ENCODE results near the gene CSF3R. TPM values are rescaled to one million over a fixed set of nuclear protein-coding genes. Genes with fewer than 3 reads are reported as not detected.

CSF3R gene
- total and polyA plus RNA-seq, 4 donors: 129 to 705 (median 207) TPM

DNA sequence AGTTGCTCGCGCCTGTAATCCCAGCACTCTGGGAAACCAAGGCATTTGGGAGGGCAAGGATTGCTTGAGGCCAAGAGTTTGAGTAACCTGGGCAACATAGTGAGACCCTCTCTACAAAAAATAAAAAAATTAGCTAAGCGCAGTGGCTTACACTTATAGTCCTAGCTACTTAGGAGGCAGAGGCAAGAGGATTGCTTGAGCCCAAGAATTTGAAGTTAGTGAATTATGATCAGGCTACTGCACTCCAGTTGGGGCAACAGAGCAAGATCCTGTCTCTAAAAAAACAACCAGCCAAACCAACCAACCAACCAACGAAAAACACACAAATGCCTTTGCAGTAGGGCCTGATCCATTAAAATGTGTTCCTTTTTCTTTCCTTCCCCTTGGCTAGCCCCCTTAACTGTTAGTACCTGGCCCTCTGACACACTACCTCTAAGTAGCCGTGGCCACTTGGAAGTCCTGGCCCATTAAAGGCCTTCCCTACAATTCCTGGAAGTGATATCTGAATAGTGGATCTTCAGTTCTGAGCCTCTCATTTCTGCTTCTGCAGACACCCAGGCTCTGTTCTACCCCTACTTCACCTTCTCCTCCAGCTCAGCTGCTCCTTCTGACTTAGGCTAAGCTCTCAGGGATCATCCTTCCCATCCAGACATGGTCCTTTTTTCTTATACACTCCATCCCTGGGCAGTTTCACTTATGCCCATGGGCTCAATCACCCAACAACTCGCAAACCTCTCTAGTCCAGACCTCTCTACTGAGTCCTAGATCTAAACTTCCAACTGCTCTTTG, 28.9 kb downstream of the CSF3R start:
- no peak for ATAC-seq (ENCODE audit: insufficient read depth, low FRiP score)
- 93 to 95% methylated on average over 6 of the region's 6 CpGs for WGBS, 2 donors

DNA sequence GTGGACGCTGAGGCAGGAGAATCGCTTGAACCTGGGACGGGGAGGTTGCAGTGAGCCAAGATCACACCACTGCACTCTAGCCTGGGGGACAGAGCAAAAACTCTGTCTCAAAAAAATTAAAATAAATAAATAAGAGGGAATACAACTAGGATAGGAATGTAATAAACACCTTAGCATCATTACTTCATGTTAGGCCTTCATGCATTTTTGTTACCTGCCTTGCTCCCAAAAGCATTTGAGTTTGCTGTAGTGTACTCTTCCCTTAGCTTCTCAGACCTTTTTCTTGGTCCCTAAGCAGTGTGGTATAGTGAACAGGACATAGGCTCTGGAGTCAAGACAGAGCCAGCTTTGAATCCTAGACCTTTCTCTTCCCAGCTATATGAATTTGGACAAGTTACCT, 29.7 kb downstream of the CSF3R start:
- Histone ChIP-seq H3K27me3 (ENCODE audit: control insufficient read depth in 3 of 3, insufficient read depth in 3 of 3, low read length in 2 of 3) (no peaks in the 10 kb centered on the region), H3K27ac (ENCODE audit: low read depth in 1 of 2, low read length in 1 of 2) (no peak overlapping the region), H3K9ac (ENCODE audit: insufficient read depth in 1 of 2, low read length in 2 of 2) (no peak overlapping the region), H3K9me3 (ENCODE audit: control insufficient read depth in 4 of 4, insufficient read depth in 3 of 4, low read length in 3 of 4) (peaks cover 0 to 1% (median 0%) of the 10 kb centered on the region in 4 donors), H3K36me3 (ENCODE audit: control insufficient read depth in 4 of 4, insufficient read depth in 4 of 4, low read length in 4 of 4) (peaks cover 12 to 18% (median 14%) of the 10 kb centered on the region in 4 donors), H3K4me3 (no peak overlapping the region), H3K4me1 (ENCODE audit: control insufficient read depth in 5 of 5, insufficient read depth in 5 of 5, low read length in 5 of 5) (peaks cover 0 to 3% (median 2%) of the 10 kb centered on the region in 5 donors)
- ATAC-seq (ENCODE audit: insufficient read depth, low FRiP score): no peak
- no peak for DNase-seq
- TF ChIP-seq, protein P1, sequence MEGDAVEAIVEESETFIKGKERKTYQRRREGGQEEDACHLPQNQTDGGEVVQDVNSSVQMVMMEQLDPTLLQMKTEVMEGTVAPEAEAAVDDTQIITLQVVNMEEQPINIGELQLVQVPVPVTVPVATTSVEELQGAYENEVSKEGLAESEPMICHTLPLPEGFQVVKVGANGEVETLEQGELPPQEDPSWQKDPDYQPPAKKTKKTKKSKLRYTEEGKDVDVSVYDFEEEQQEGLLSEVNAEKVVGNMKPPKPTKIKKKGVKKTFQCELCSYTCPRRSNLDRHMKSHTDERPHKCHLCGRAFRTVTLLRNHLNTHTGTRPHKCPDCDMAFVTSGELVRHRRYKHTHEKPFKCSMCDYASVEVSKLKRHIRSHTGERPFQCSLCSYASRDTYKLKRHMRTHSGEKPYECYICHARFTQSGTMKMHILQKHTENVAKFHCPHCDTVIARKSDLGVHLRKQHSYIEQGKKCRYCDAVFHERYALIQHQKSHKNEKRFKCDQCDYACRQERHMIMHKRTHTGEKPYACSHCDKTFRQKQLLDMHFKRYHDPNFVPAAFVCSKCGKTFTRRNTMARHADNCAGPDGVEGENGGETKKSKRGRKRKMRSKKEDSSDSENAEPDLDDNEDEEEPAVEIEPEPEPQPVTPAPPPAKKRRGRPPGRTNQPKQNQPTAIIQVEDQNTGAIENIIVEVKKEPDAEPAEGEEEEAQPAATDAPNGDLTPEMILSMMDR (IDR thresholded peaks at IDR 0.05; ENCODE audit: control extremely low read depth, extremely low read depth): no peak
- 94 to 97% methylated on average over 3 of the region's 3 CpGs for WGBS, 2 donors

More for the DNA sequence above, 28.9 kb downstream of the CSF3R start:
- no peak overlapping the region for H3K27ac ChIP-seq (ENCODE audit: low read depth in 1 of 2, low read length in 1 of 2)
- peaks cover 0 to 1% (median 0%) of the 10 kb centered on the region in 4 donors for H3K9me3 ChIP-seq (ENCODE audit: control insufficient read depth in 4 of 4, insufficient read depth in 3 of 4, low read length in 3 of 4)
- H3K27me3 ChIP-seq (ENCODE audit: control insufficient read depth in 3 of 3, insufficient read depth in 3 of 3, low read length in 2 of 3): no peaks in the 10 kb centered on the region
- H3K36me3 ChIP-seq (ENCODE audit: control insufficient read depth in 4 of 4, insufficient read depth in 4 of 4, low read length in 4 of 4): peaks cover 13 to 20% (median 17%) of the 10 kb centered on the region in 4 donors
- H3K9ac ChIP-seq (ENCODE audit: insufficient read depth in 1 of 2, low read length in 2 of 2): no peak overlapping the region
- no peak overlapping the region for H3K4me3 ChIP-seq
- DNase-seq: no peak
- TF ChIP-seq, protein P1 (IDR thresholded peaks at IDR 0.05; ENCODE audit: control extremely low read depth, extremely low read depth): no peak
- H3K4me1 ChIP-seq (ENCODE audit: control insufficient read depth in 5 of 5, insufficient read depth in 5 of 5, low read length in 5 of 5): peaks cover 0 to 2% (median 0%) of the 10 kb centered on the region in 5 donors

DNA sequence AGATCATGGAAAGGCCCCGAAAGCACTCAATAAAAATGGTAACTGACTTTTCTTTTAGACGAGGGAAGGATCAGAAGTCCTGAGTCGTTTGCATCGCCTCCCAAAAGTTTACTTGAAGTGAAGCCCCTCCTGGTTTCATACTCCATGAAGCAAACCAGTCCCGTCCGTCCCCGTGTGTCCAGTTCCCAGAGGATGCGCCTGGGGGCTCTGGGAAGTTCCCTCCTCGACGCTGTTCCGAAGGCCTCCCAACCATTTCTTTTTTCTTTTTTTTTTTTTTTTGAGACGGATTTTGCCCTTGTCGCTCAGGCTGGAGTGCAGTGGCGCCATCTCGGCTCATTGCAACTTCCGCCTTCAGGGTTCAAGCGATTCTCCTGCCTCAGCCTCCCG, 31.8 kb downstream of the CSF3R start:
- peak overlapping the region; percentile 91 to 98 for H3K9ac ChIP-seq (ENCODE audit: insufficient read depth in 1 of 2, low read length in 2 of 2)

More for the DNA sequence above, 31.8 kb downstream of the CSF3R start:
- peaks cover 0 to 13% (median 9%) of the 10 kb centered on the region in 4 donors for H3K36me3 ChIP-seq (ENCODE audit: control insufficient read depth in 4 of 4, insufficient read depth in 4 of 4, low read length in 4 of 4)
- H3K4me1 ChIP-seq (ENCODE audit: control insufficient read depth in 5 of 5, insufficient read depth in 5 of 5, low read length in 5 of 5): peaks cover 0 to 3% (median 2%) of the 10 kb centered on the region in 5 donors
- no peaks in the 10 kb centered on the region for H3K27me3 ChIP-seq (ENCODE audit: control insufficient read depth in 3 of 3, insufficient read depth in 3 of 3, low read length in 2 of 3)
- TF ChIP-seq, protein P1 (IDR thresholded peaks at IDR 0.05; ENCODE audit: control extremely low read depth, extremely low read depth): no peak
- H3K9me3 ChIP-seq (ENCODE audit: control insufficient read depth in 4 of 4, insufficient read depth in 3 of 4, low read length in 3 of 4): peaks cover 0 to 1% (median 0%) of the 10 kb centered on the region in 4 donors
- H3K27ac ChIP-seq (ENCODE audit: low read depth in 1 of 2, low read length in 1 of 2): peak overlapping the region; percentile 96 to 99
- 31 to 35% methylated on average over 18 of the region's 18 CpGs for WGBS, 2 donors
- no peak for DNase-seq
- no peak for ATAC-seq (ENCODE audit: insufficient read depth, low FRiP score)
- H3K4me3 ChIP-seq: peak overlapping the region; percentile 43
